ENCODE results near the gene SLC17A7. TPM values are rescaled to one million over a fixed set of nuclear protein-coding genes. Genes with fewer than 3 reads are reported as not detected.

The SLC17A7 gene
- total RNA-seq, 4 donors from 2014 or later, result 0.48 to 6.3 (median 1.0) TPM

DNA sequence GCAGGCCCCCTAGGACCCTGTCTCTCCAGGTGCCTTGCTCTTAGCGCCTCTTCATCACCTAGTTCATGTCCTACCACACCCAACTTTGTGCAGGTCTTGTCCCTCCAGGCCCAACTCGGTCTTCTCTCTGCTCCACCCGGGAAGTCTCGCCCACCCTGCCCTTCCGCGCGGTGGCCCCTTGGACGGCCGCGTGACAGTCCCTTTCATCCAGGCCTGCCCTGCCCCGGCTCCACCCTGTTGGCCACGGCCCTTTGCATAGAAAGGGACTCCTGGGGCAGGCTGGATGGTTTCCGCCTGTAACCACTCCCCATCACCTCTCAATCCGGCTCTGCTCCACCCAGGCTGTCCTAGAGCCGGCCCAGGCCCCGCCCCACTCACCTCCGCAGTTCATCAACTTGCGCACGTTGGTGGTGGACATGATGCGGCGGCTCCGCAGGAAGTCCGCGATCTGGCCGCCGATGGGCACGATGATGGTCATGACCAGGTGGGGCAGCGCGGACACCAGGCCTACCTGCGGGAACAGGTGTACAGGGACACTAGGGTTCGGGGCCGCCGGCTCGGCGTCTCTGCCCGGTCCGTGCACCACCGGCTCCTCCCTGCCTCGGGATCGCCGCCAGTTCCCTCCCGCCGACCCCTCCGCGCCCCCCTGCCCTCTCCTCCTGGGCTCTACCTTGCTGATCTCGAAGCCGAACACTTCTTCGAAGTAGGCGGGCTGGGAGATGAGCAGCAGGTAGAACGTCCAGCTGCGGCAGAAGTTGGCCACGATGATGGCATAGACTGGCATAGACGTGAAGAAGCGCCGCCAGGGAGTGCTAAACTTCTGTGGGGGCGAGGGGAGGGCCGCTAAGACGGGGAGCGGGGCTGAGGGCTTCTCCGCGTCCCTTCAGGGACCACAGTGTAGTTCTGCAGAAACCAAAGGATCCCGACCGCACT, 8.9 kb downstream of the SLC17A7 start:
- DNase-seq (ENCODE audit: low spot score) (no peak), ATAC-seq (ENCODE audit: low FRiP score) (no peak)
- TF ChIP-seq, protein P1, sequence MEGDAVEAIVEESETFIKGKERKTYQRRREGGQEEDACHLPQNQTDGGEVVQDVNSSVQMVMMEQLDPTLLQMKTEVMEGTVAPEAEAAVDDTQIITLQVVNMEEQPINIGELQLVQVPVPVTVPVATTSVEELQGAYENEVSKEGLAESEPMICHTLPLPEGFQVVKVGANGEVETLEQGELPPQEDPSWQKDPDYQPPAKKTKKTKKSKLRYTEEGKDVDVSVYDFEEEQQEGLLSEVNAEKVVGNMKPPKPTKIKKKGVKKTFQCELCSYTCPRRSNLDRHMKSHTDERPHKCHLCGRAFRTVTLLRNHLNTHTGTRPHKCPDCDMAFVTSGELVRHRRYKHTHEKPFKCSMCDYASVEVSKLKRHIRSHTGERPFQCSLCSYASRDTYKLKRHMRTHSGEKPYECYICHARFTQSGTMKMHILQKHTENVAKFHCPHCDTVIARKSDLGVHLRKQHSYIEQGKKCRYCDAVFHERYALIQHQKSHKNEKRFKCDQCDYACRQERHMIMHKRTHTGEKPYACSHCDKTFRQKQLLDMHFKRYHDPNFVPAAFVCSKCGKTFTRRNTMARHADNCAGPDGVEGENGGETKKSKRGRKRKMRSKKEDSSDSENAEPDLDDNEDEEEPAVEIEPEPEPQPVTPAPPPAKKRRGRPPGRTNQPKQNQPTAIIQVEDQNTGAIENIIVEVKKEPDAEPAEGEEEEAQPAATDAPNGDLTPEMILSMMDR (IDR thresholded peaks at IDR 0.05), result no peak

DNA sequence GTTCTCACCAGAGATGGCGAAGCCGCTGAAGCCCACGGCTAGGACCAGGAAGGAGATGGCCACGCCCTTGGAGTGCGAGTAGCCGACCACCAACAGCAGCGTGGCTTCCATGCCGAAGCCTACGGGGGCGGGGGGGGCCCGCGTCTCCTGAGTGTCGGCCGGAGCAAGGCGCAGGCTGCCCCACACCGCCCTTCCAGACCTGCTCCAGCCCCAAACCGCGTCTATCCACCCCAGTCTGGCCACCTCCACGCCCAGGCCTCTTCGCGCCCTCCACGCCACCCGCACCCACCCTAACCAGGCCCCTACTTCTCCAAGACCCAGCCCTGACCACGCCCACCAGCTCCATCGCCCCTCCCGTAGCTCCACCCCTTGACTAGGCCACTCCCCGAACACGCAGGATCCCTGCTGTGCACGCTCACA, 10.0 kb downstream of the SLC17A7 start:
- DNase-seq (ENCODE audit: low spot score), result no peak

DNA sequence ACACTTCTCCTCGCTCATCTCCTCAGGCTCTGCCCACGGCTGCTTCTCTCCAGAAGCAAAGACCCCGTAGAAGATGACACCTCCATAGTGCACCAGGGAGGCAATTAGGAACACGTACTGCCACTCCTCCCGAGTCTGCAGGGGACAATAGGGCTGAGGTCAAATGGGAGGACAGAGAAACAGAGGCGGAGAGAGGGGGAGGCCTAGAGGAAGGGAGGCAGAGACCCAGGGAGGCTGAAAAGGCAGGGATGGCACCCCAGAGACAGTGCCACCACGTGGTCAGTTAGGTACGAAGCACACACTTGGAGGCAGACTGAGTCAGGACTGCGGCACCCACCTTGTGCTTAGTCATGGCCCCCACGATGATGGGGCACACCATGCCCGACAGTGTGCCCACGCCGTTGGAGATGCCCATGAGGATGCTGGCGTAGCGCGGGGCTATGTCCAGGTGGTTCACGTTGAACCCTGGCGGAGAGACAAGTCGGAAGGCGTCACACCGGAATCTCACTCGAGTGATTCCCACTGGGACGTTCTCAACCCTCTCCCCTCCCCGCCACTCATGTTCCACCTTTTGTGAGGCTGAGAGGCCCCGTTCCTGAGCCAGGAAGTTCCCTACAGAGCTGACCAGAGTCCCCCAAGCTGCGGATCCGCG, 10.5 kb downstream of the SLC17A7 start:
- TF ChIP-seq, protein P1 (IDR thresholded peaks at IDR 0.05), result no peak
- ATAC-seq (ENCODE audit: low FRiP score), result no peak
- DNase-seq (ENCODE audit: low spot score), result no peak

More for the DNA sequence above, 10.0 kb downstream of the SLC17A7 start:
- ATAC-seq (ENCODE audit: low FRiP score), result no peak
- TF ChIP-seq, protein P1 (IDR thresholded peaks at IDR 0.05), result no peak

DNA sequence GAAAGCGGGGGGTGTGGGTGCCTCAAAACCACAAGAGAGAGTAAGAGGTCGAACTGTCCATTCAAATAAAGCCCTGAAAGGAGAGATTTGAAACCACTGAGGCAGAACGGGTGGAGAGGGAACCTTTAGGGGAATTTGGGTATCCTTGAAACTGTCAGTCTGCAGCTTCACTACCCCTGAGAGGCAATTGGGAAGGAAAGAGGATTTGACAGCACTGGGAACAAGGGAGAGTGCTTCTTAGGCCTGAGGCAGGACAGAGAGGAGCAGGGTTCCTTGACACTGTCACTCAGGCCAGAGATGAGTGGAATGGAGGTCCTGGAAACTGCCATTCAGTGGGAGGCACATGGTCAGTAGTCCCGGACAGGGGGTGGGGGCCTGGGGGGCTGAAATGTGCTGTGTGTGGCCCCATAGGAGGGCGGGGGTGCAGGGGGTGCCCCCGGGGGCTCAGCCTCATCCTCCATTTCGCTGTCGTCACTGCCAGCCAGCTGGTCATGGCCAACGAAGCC, 11.1 kb downstream of the SLC17A7 start:
- ATAC-seq (ENCODE audit: low FRiP score), result no peak
- no peak for DNase-seq (ENCODE audit: low spot score)
- TF ChIP-seq, protein P1 (IDR thresholded peaks at IDR 0.05), result no peak

DNA sequence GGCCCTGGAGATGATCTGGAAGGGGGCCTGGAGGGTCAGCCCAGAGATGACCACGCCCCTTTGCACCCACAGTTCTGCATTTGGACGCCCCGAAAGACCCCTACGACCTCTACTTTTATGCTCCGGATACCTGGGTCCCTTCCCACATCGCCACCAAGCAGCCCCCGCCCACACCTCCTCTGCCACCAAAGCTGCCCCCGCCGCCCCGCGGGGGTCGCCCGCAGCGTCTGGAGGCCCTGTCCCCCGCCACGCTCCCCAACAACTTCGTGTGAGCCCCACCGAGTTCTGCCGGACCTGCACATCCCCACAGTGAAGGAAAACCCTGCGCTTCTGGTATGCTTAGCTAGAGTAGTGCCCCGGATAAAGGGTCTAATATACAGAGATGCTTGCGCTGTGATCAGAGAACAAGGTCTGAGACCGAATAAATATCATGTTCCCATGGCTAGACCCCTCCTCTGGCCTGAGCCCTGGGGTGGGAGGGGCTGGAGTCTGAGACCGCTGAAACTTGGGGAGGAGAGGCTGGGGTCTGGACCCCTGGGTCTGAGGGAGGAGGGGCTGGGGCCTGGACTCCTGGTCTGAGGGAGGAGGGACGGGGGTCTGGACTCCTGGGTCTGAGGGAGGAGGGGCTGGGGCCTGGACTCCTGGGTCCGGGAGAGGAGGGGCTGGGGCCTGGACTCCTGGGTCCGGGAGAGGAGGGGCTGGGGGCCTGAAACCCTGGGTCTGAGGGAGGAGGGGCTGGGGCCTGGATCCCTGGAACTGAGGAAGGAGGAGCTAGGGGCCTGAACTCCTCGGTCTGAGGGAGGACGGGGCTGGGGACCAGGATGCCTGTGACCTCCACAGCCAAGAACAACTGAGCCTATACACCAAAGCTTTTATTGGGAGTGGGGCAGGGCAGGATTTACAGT, 12.5 kb downstream of the SLC17A7 start:
- DNase-seq (ENCODE audit: low spot score) (no peak), ATAC-seq (ENCODE audit: low FRiP score) (no peak)
- TF ChIP-seq, protein P1 (IDR thresholded peaks at IDR 0.05), result no peak

DNA sequence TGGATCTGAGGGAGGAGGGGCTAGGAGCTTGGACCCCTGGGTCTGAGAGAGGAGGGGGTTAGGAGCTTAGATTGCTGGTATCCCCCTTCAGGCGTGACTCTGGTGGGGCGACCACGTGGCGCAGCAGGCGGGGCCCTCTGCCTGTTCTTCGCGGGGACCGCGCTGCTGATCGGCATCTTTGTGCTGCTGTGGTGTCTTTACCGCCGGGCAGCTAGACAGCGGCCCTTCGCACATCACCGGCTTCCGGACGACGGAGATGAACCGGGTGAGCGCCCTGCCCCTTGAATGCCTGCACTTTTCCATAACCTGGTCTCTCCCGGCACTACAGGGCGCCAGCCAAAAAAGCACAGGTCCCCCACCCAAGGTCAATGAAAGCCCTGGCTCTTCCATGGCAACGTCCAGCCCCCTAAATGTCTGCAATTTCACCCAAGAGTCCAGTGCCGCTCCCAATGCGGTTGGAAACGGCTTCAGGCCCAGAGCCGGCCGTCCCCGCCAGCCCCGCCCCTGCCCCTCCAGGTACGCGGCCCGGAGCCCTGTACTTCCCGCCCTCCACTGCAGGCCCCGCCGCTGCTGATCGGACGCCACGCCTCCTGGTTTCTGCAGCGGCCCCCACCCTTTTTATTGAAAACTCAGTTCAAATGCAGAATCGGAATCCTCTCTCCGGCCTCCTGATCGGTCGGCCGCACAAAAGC, 13.3 kb downstream of the SLC17A7 start:
- ATAC-seq (ENCODE audit: low FRiP score), result no peak
- no peak for DNase-seq (ENCODE audit: low spot score)

More for the DNA sequence above, 13.3 kb downstream of the SLC17A7 start:
- TF ChIP-seq, protein P1 (IDR thresholded peaks at IDR 0.05), result no peak
